ENCODE measurements around the gene HSPB8.

DNA sequence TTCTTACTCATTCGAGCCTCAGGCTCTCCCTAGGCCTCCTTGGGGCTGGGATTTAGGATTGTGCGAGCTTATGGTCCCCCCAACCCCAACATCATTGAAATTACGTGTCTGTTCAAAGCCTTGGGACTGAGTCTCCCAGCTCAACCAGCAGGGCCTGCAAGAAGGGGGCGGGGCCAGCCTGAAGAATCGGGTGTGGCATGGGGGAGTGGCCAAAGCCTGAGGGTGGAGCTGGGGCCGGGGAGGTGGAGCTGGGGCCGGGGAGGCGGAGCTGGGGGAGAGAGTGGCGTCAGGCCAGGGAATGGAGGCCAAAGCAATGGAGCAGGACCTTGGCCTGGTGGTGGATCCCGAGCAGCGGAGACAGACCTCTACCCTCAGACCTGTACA lies 24.3 kb upstream of the HSPB8 start:
- no peak for TF ChIP-seq POLR2A (IDR thresholded peaks at IDR 0.05)
- TF ChIP-seq, protein P1, sequence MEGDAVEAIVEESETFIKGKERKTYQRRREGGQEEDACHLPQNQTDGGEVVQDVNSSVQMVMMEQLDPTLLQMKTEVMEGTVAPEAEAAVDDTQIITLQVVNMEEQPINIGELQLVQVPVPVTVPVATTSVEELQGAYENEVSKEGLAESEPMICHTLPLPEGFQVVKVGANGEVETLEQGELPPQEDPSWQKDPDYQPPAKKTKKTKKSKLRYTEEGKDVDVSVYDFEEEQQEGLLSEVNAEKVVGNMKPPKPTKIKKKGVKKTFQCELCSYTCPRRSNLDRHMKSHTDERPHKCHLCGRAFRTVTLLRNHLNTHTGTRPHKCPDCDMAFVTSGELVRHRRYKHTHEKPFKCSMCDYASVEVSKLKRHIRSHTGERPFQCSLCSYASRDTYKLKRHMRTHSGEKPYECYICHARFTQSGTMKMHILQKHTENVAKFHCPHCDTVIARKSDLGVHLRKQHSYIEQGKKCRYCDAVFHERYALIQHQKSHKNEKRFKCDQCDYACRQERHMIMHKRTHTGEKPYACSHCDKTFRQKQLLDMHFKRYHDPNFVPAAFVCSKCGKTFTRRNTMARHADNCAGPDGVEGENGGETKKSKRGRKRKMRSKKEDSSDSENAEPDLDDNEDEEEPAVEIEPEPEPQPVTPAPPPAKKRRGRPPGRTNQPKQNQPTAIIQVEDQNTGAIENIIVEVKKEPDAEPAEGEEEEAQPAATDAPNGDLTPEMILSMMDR (IDR thresholded peaks at IDR 0.05): no peak
- no peak for TF ChIP-seq EP300 (IDR thresholded peaks at IDR 0.05)
- no peak for TF ChIP-seq POLR2AphosphoS5 (IDR thresholded peaks at IDR 0.05)
